ENCODE results near the gene MGARP.

GRCh38 chr4:139241784-139242151 is 38.3 kb downstream of the MGARP start:
- no peak for TF ChIP-seq CTCF (IDR thresholded peaks at IDR 0.05; ENCODE audit: poor library complexity, severe bottlenecking)
- TF ChIP-seq RAD21 (conservative IDR thresholded peaks at IDR 0.05), result no peak
- no peak for TF ChIP-seq EZH2 (IDR thresholded peaks at IDR 0.05; ENCODE audit: borderline replicate concordance, insufficient read depth, low read length, poor library complexity, severe bottlenecking)
- TF ChIP-seq MXI1 (conservative IDR thresholded peaks at IDR 0.05; ENCODE audit: poor library complexity, severe bottlenecking), result no peak
- no peak for TF ChIP-seq POLR2AphosphoS5 (IDR thresholded peaks at IDR 0.05)
- TF ChIP-seq TAF1 (IDR thresholded peaks at IDR 0.05; ENCODE audit: low read depth), result no peak
- TF ChIP-seq REST (IDR thresholded peaks at IDR 0.05; ENCODE audit: borderline replicate concordance), result no peak
